WTC11 (cell line): ENCODE measurements around the gene CTCF.

Source experiments
- ATF1 ChIP-seq: sonication (generic); formaldehyde crosslinking; IDR thresholded peaks from 2 replicates; pipeline ENCODE4 v1.8.1; 2023; ENCODE audit warnings: mild to moderate bottlenecking, moderate library complexity, missing genetic modification reagents
- STAT6 ChIP-seq: sonication (generic); formaldehyde crosslinking; conservative IDR thresholded peaks from 2 replicates; pipeline ENCODE4 v1.8.1; 2023; ENCODE audit warnings: mild to moderate bottlenecking, low read depth, missing genetic modification reagents, moderate library complexity

- TF ChIP-seq STAT6 (CRISPR knock-in tag) (no peak), ATF1 (no peak)
Observed at GRCh38 chr16:67563708-67564468, 1.6 kb downstream of the CTCF start.
